Activated naive CD4-positive, alpha-beta T cell treated with anti-CD3 and anti-CD28 coated beads, Interleukin-2, amount 10 ng/mL, durations not matched to agents 7 days and 5 days (primary cell): Measurements from ENCODE around the gene SLC35D3.
"Not testable (repeated sequence)": the region's sequence is repeated elsewhere in the genome, so short reads cannot be mapped to it uniquely, and the experiment has no call there.

ENCODE experiments used
- CTCF ChIA-PET: fragments of 350-600 bp; sonication (Branson Sonifier 250); formaldehyde crosslinking; loops from one replicate; lab custom pipeline; 2021; ENCODE audit warnings: antibody characterized with exemption; lab: Charles Lee
- DNase-seq: peaks from one replicate; pipeline ENCODE4 v3.0.0-alpha.2; 2020
- H3K27ac Mint-ChIP-seq: one replicate; pipeline ENCODE4 v1.8.0; 2021; ENCODE audit warnings: mild to moderate bottlenecking, moderate library complexity, mixed read lengths
- H3K27me3 Mint-ChIP-seq: one replicate; pipeline ENCODE4 v1.8.0; 2021; ENCODE audit warnings: mild to moderate bottlenecking, mixed read lengths
- H3K36me3 Mint-ChIP-seq: one replicate; pipeline ENCODE4 v1.8.0; 2021; ENCODE audit warnings: mixed read lengths
- H3K4me1 Mint-ChIP-seq: one replicate; pipeline ENCODE4 v1.8.0; 2021; ENCODE audit warnings: mixed read lengths
- H3K4me3 Mint-ChIP-seq: one replicate; pipeline ENCODE4 v1.8.0; 2021; ENCODE audit warnings: mild to moderate bottlenecking, moderate library complexity, mixed read lengths
- H3K9me3 Mint-ChIP-seq: one replicate; pipeline ENCODE4 v1.8.0; 2021; ENCODE audit warnings: mixed read lengths

Gene SLC35D3

GRCh38 chr6:136921936-136922684, at the start of gene SLC35D3:
SLC35D3 (plus strand) TSS chr6:136922301; CDS start chr6:136922429, 128 bp downstream.
- peaks cover 83% of the 10 kb centered on the region for H3K27me3 Mint-ChIP-seq
- DNase-seq, result peak; percentile 42
- CTCF ChIA-PET, result no interaction called here
- H3K36me3 Mint-ChIP-seq, result no peaks in the 10 kb centered on the region
- H3K9me3 Mint-ChIP-seq, result no peaks in the 10 kb centered on the region
- peaks cover 33% of the 10 kb centered on the region for H3K4me1 Mint-ChIP-seq
- H3K27ac Mint-ChIP-seq, result no peak within 1 kb of the TSS
- peak within 1 kb of the TSS; percentile 69 for H3K4me3 Mint-ChIP-seq

- no peak overlapping the region for H3K4me3 Mint-ChIP-seq
- CTCF ChIA-PET, result no interaction called here
- no peak overlapping the region for H3K27ac Mint-ChIP-seq
- H3K36me3 Mint-ChIP-seq, result peaks cover 24% of the 10 kb centered on the region
- no peaks in the 10 kb centered on the region for H3K27me3 Mint-ChIP-seq
- H3K4me1 Mint-ChIP-seq, result no peaks in the 10 kb centered on the region
- DNase-seq, result no peak
- peaks cover 22% of the 10 kb centered on the region for H3K9me3 Mint-ChIP-seq
Observed at GRCh38 chr6:136873748-136874147, 48.4 kb upstream of the SLC35D3 start.

GRCh38 chr6:136876469-136876868, 45.6 kb upstream of the SLC35D3 start:
- H3K27ac Mint-ChIP-seq, result peak overlapping the region; percentile 65
- H3K4me3 Mint-ChIP-seq, H3K4me1 Mint-ChIP-seq, DNase-seq, CTCF ChIA-PET, H3K27me3 Mint-ChIP-seq: not testable (repeated sequence)
- H3K9me3 Mint-ChIP-seq, result peaks cover 22% of the 10 kb centered on the region
- peaks cover 20% of the 10 kb centered on the region for H3K36me3 Mint-ChIP-seq

- Mint-ChIP-seq H3K27me3 (no peaks in the 10 kb centered on the region), H3K27ac (no peak overlapping the region), H3K4me3 (no peak overlapping the region), H3K36me3 (peaks cover 2% of the 10 kb centered on the region), H3K4me1 (no peaks in the 10 kb centered on the region), H3K9me3 (peaks cover 10% of the 10 kb centered on the region)
- CTCF ChIA-PET, result no interaction called here
- no peak for DNase-seq
Observed at GRCh38 chr6:136880748-136881460, 41.2 kb upstream of the SLC35D3 start.

- Mint-ChIP-seq H3K36me3 (no peaks in the 10 kb centered on the region), H3K27ac (no peak overlapping the region), H3K4me1 (no peaks in the 10 kb centered on the region), H3K4me3 (no peak overlapping the region), H3K27me3 (no peaks in the 10 kb centered on the region), H3K9me3 (no peaks in the 10 kb centered on the region)
- CTCF ChIA-PET, result interaction anchor here (1.2 kb wide), 1 partner anchor 23 kb away, joined by 3 read pairs; no protein-coding TSS in a partner anchor
- no peak for DNase-seq
Observed at GRCh38 chr6:136886091-136886490, 36.0 kb upstream of the SLC35D3 start.

GRCh38 chr6:136887953-136888352, 34.1 kb upstream of the SLC35D3 start:
- Mint-ChIP-seq H3K36me3 (no peaks in the 10 kb centered on the region), H3K4me3 (no peak overlapping the region), H3K9me3 (no peaks in the 10 kb centered on the region), H3K27ac (no peak overlapping the region), H3K4me1 (no peaks in the 10 kb centered on the region), H3K27me3 (no peaks in the 10 kb centered on the region)
- DNase-seq, result no peak
- CTCF ChIA-PET, result interaction anchor here (0.6 kb wide), 1 partner anchor 1361 kb away, joined by 3 read pairs; no protein-coding TSS in a partner anchor

GRCh38 chr6:136889271-136890193, 32.6 kb upstream of the SLC35D3 start:
- no peaks in the 10 kb centered on the region for H3K27me3 Mint-ChIP-seq
- no peaks in the 10 kb centered on the region for H3K36me3 Mint-ChIP-seq
- H3K9me3 Mint-ChIP-seq, result no peaks in the 10 kb centered on the region
- no peak overlapping the region for H3K4me3 Mint-ChIP-seq
- CTCF ChIA-PET, result no interaction called here
- peaks cover 3% of the 10 kb centered on the region for H3K4me1 Mint-ChIP-seq
- H3K27ac Mint-ChIP-seq, result no peak overlapping the region
- no peak for DNase-seq

- Mint-ChIP-seq H3K27me3 (no peaks in the 10 kb centered on the region), H3K4me1 (peaks cover 3% of the 10 kb centered on the region), H3K36me3 (no peaks in the 10 kb centered on the region), H3K4me3 (no peak overlapping the region), H3K27ac (no peak overlapping the region), H3K9me3 (no peaks in the 10 kb centered on the region)
- CTCF ChIA-PET, result no interaction called here
- DNase-seq, result no peak
Observed at GRCh38 chr6:136890194-136890839, 31.8 kb upstream of the SLC35D3 start.

- no peaks in the 10 kb centered on the region for H3K9me3 Mint-ChIP-seq
- CTCF ChIA-PET, result no interaction called here
- H3K36me3 Mint-ChIP-seq, result no peaks in the 10 kb centered on the region
- no peak overlapping the region for H3K27ac Mint-ChIP-seq
- DNase-seq, result no peak
- peaks cover 3% of the 10 kb centered on the region for H3K4me1 Mint-ChIP-seq
- H3K27me3 Mint-ChIP-seq, result no peaks in the 10 kb centered on the region
- H3K4me3 Mint-ChIP-seq, result no peak overlapping the region
Observed at GRCh38 chr6:136890986-136891385, 31.1 kb upstream of the SLC35D3 start.

- no peaks in the 10 kb centered on the region for H3K27me3 Mint-ChIP-seq
- H3K9me3 Mint-ChIP-seq, result no peaks in the 10 kb centered on the region
- peaks cover 1% of the 10 kb centered on the region for H3K36me3 Mint-ChIP-seq
- H3K4me3 Mint-ChIP-seq, result no peak overlapping the region
- peaks cover 10% of the 10 kb centered on the region for H3K4me1 Mint-ChIP-seq
- CTCF ChIA-PET, result no interaction called here
- H3K27ac Mint-ChIP-seq, result no peak overlapping the region
- no peak for DNase-seq
Observed at GRCh38 chr6:136893187-136893586, 28.9 kb upstream of the SLC35D3 start.

GRCh38 chr6:136895901-136896300, 26.2 kb upstream of the SLC35D3 start:
- H3K27ac Mint-ChIP-seq, result no peak overlapping the region
- peaks cover 4% of the 10 kb centered on the region for H3K36me3 Mint-ChIP-seq
- CTCF ChIA-PET, result no interaction called here
- DNase-seq, result no peak
- no peak overlapping the region for H3K4me3 Mint-ChIP-seq
- H3K4me1 Mint-ChIP-seq, result peaks cover 10% of the 10 kb centered on the region
- H3K9me3 Mint-ChIP-seq, result no peaks in the 10 kb centered on the region
- no peaks in the 10 kb centered on the region for H3K27me3 Mint-ChIP-seq

GRCh38 chr6:136897071-136897470, 25.0 kb upstream of the SLC35D3 start:
- H3K27me3 Mint-ChIP-seq, result no peaks in the 10 kb centered on the region
- H3K4me3 Mint-ChIP-seq, result no peak overlapping the region
- peaks cover 10% of the 10 kb centered on the region for H3K4me1 Mint-ChIP-seq
- no peak overlapping the region for H3K27ac Mint-ChIP-seq
- peaks cover 11% of the 10 kb centered on the region for H3K36me3 Mint-ChIP-seq
- CTCF ChIA-PET, result no interaction called here
- no peak for DNase-seq
- no peaks in the 10 kb centered on the region for H3K9me3 Mint-ChIP-seq

GRCh38 chr6:136901212-136901784, 20.8 kb upstream of the SLC35D3 start:
- no peak for DNase-seq

More at GRCh38 chr6:136901212-136901784, 20.8 kb upstream of the SLC35D3 start:
- H3K27me3 Mint-ChIP-seq, result no peaks in the 10 kb centered on the region
- peaks cover 14% of the 10 kb centered on the region for H3K36me3 Mint-ChIP-seq
- CTCF ChIA-PET, result no interaction called here
- no peaks in the 10 kb centered on the region for H3K9me3 Mint-ChIP-seq
- peaks cover 6% of the 10 kb centered on the region for H3K4me1 Mint-ChIP-seq
- no peak overlapping the region for H3K4me3 Mint-ChIP-seq
- no peak overlapping the region for H3K27ac Mint-ChIP-seq
